Trophoblast cell (in vitro differentiated cells and primary cell): ENCODE data around the gene ITPR1.
A peak's percentile ranks its signal among the peaks of the same experiment; 100 is the strongest.

Source experiments
- DNase-seq, 2 donors: peaks; one replicate each; pipeline ENCODE4 v3.0.0-alpha.2; 2016
- H2AFZ ChIP-seq: 2 replicates; pipeline ENCODE4 v1.6.1; 2013; ENCODE audit warnings: low read length, moderate library complexity, mild to moderate bottlenecking; ENCODE audit not compliant: insufficient read depth, poor library complexity
- H2AK5ac ChIP-seq: 2 replicates; pipeline ENCODE4 v1.6.1; 2013; ENCODE audit warnings: mild to moderate bottlenecking, low read length
- H2BK120ac ChIP-seq: 2 replicates; pipeline ENCODE4 v1.6.1; 2013; ENCODE audit warnings: low read length, mild to moderate bottlenecking, moderate library complexity; ENCODE audit not compliant: insufficient read depth, poor library complexity
- H2BK12ac ChIP-seq: 2 replicates; pipeline ENCODE4 v1.6.1; 2013; ENCODE audit warnings: mild to moderate bottlenecking, low read length, moderate library complexity
- H2BK5ac ChIP-seq: 2 replicates; pipeline ENCODE4 v1.6.1; 2013; ENCODE audit warnings: low read length, low read depth, moderate library complexity, mild to moderate bottlenecking; ENCODE audit not compliant: poor library complexity
- H3K14ac ChIP-seq: 2 replicates; pipeline ENCODE4 v1.6.1; 2013; ENCODE audit warnings: mild to moderate bottlenecking, low read length
- H3K18ac ChIP-seq: 2 replicates; pipeline ENCODE4 v1.6.1; 2013; ENCODE audit warnings: mild to moderate bottlenecking, low read length
- H3K23ac ChIP-seq: 2 replicates; pipeline ENCODE4 v1.6.1; 2013; ENCODE audit warnings: low read length
- H3K27ac ChIP-seq: 2 replicates; pipeline ENCODE4 v1.5.1; 2013; ENCODE audit warnings: low read depth, mild to moderate bottlenecking, inconsistent platforms, low read length, moderate library complexity
- H3K27me3 ChIP-seq: 2 replicates; pipeline ENCODE4 v1.6.1; 2013; ENCODE audit warnings: inconsistent platforms, mild to moderate bottlenecking, low read length, moderate library complexity; ENCODE audit not compliant: insufficient read depth
- H3K36me3 ChIP-seq, 2 experiments: 1 replicate in 1 of 2; 2 replicates in 1 of 2; pipeline ENCODE4 v1.6.1; 2013; ENCODE audit warnings: low read length in 2 of 2, mild to moderate bottlenecking in 2 of 2, moderate library complexity in 1 of 2; ENCODE audit not compliant: insufficient read depth in 2 of 2, control insufficient read depth in 1 of 2
- H3K4ac ChIP-seq: 2 replicates; pipeline ENCODE4 v1.6.1; 2013; ENCODE audit warnings: low read depth, mild to moderate bottlenecking, low read length, moderate library complexity
- H3K4me1 ChIP-seq, 2 experiments: 1 replicate in 1 of 2; 2 replicates in 1 of 2; pipeline ENCODE4 v1.6.1; 2013; ENCODE audit warnings: low read length in 2 of 2, mild to moderate bottlenecking in 2 of 2, moderate library complexity in 1 of 2; ENCODE audit not compliant: insufficient read depth in 2 of 2, control insufficient read depth in 1 of 2
- H3K4me2 ChIP-seq: 2 replicates; pipeline ENCODE4 v1.6.1; 2013; ENCODE audit warnings: inconsistent platforms, mild to moderate bottlenecking, low read length, moderate library complexity
- H3K4me3 ChIP-seq: 2 replicates; pipeline ENCODE4 v1.5.1; 2013; ENCODE audit warnings: mild to moderate bottlenecking, low read depth, low read length, inconsistent platforms
- H3K79me1 ChIP-seq: one replicate; pipeline ENCODE4 v1.6.1; 2013; ENCODE audit warnings: low read length
- H3K79me2 ChIP-seq: 2 replicates; pipeline ENCODE4 v1.6.1; 2013; ENCODE audit warnings: low read length, mild to moderate bottlenecking; ENCODE audit not compliant: control insufficient read depth, insufficient read depth, poor library complexity
- H3K9ac ChIP-seq: 2 replicates; pipeline ENCODE4 v1.6.1; 2013; ENCODE audit warnings: mild to moderate bottlenecking, low read length
- H3K9me3 ChIP-seq: 2 replicates; pipeline ENCODE4 v1.6.1; 2013; ENCODE audit warnings: low read depth, mild to moderate bottlenecking, control low read depth, inconsistent platforms, low read length; ENCODE audit not compliant: insufficient read depth
- H4K12ac ChIP-seq: 2 replicates; pipeline ENCODE4 v1.6.1; 2013; ENCODE audit warnings: low read depth, mild to moderate bottlenecking, low read length, moderate library complexity
- H4K8ac ChIP-seq: 2 replicates; pipeline ENCODE4 v1.6.1; 2013; ENCODE audit warnings: low read depth, mild to moderate bottlenecking, low read length, moderate library complexity
- H4K91ac ChIP-seq: one replicate; pipeline ENCODE4 v1.6.1; 2013; ENCODE audit warnings: low read depth, mild to moderate bottlenecking, low read length, moderate library complexity
- WGBS: extraction: QIAGEN DNeasy Blood & Tissue Kit; methylation state at CpG from one replicate; pipeline ENCODE4 v1.1.7; 2013; ENCODE audit warnings: missing lambda C conversion rate; ENCODE audit not compliant: insufficient read length, insufficient coverage; ENCODE audit errors: extremely low coverage; 5-methylcytosine and 5-hydroxymethylcytosine counted together

The ITPR1 gene

DNA sequence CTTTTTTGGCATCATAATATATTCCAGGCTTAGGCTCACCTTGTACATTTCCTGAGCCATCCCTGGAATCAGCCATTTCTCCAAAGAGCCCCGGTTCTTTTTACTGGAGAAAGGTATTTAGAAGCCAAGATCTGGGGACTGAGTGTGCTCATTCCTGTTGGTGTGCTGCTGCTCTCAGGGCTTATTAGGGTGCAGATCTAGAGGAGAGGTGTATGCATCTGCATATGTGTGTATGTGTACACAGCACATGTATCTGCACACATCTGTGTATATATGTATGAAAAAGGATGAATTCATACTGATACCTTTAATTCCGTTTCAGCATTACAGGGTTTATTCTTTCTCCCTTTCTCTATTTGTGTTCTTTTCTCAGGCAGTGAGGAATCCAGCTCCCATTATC lies 324.0 kb downstream of the ITPR1 start:
- no peak overlapping the region for H2AFZ ChIP-seq
- H3K4me3 ChIP-seq: no peak overlapping the region
- H3K9me3 ChIP-seq: no peaks in the 10 kb centered on the region
- peaks cover 30% of the 10 kb centered on the region for H3K79me1 ChIP-seq
- no peak overlapping the region for H4K12ac ChIP-seq
- peaks cover 2 to 4% of the 10 kb centered on the region in 2 experiments for H3K36me3 ChIP-seq
- DNase-seq: no peak
- H3K79me2 ChIP-seq: peaks cover 2% of the 10 kb centered on the region
- no peak overlapping the region for H2BK120ac ChIP-seq
- H4K91ac ChIP-seq: no peak overlapping the region
- H3K4me1 ChIP-seq: peaks cover 12 to 23% of the 10 kb centered on the region in 2 experiments
- no peak overlapping the region for H4K8ac ChIP-seq
- no peak overlapping the region for H2AK5ac ChIP-seq
- no peak overlapping the region for H2BK5ac ChIP-seq
- no peak overlapping the region for H3K9ac ChIP-seq
- WGBS: no CpG with 5 or more reads among the region's 2 CpGs
- H3K18ac ChIP-seq: no peak overlapping the region
- H3K4ac ChIP-seq: no peak overlapping the region
- no peak overlapping the region for H3K4me2 ChIP-seq
- H3K14ac ChIP-seq: no peak overlapping the region
- no peak overlapping the region for H3K23ac ChIP-seq
- no peaks in the 10 kb centered on the region for H3K27me3 ChIP-seq
- H2BK12ac ChIP-seq: no peak overlapping the region
- H3K27ac ChIP-seq: no peak overlapping the region

DNA sequence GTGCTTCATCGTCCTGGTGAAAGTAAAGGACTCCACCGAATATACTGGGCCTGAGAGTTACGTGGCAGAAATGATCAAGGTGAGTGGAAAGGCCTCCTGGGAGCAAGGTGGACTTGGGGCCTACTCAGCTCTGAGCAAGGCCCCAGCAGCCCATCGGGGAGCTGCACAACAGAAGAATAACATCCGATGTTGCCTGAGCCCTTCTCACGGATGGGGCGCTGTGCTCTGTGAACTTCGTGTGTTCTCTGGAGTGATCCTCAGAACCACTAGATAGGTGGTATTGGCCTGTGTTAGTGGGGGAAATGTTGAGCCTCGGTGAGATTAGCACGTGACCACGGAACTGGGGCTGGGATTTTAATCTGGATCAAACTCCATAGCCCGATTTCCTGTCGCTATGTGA lies 325.0 kb downstream of the ITPR1 start:
- H3K4me3 ChIP-seq: no peak overlapping the region
- no peak overlapping the region for H3K4me2 ChIP-seq
- H2AK5ac ChIP-seq: no peak overlapping the region
- H2AFZ ChIP-seq: no peak overlapping the region
- peaks cover 30% of the 10 kb centered on the region for H3K79me1 ChIP-seq
- no peak overlapping the region for H3K18ac ChIP-seq
- no peaks in the 10 kb centered on the region for H3K9me3 ChIP-seq
- peaks cover 2 to 4% of the 10 kb centered on the region in 2 experiments for H3K36me3 ChIP-seq
- H2BK12ac ChIP-seq: peak overlapping the region; percentile 44
- DNase-seq: no peak
- H3K27ac ChIP-seq: no peak overlapping the region
- no peak overlapping the region for H3K9ac ChIP-seq
- no peak overlapping the region for H3K23ac ChIP-seq
- peaks cover 2% of the 10 kb centered on the region for H3K79me2 ChIP-seq
- peaks cover 12 to 24% of the 10 kb centered on the region in 2 experiments for H3K4me1 ChIP-seq
- H4K12ac ChIP-seq: no peak overlapping the region
- no peak overlapping the region for H3K4ac ChIP-seq
- no CpG with 5 or more reads among the region's 13 CpGs for WGBS
- H2BK5ac ChIP-seq: no peak overlapping the region
- H2BK120ac ChIP-seq: no peak overlapping the region
- no peak overlapping the region for H3K14ac ChIP-seq
- no peaks in the 10 kb centered on the region for H3K27me3 ChIP-seq
- no peak overlapping the region for H4K8ac ChIP-seq
- H4K91ac ChIP-seq: peak overlapping the region; percentile 7

DNA sequence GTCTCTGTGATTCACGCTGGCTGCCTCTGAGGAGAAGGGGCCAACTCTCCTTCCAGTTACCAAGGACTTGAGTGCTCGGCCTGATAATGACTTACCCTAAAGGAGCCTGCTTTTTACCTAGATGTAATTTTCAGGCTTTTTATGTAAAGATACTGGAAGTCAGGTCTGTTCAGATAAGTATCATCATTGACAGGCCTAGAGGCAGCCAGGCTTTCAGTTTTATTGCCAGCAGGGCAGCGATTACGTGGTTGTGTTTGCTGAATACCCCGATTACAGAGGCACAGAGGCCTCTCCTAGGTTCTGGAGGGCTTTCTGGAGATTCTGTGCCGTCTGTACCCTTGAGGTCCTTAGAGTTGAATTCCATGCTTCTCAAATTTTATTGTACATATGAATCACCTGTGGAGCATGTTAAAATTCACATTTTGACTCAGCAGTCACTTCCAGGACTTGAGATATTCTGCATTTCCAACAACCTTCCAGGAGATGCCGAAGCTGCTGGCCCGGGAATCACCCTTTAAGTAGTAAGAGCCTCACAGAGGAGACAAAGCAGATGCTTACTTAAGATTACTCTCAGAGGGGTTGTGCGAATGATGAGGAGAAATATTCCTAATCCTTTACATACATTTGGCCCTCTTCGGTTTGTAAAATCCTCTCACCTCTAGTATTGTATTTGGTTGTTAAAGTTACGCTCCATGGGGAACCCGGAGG lies 326.0 kb downstream of the ITPR1 start:
- H2BK12ac ChIP-seq: peak overlapping the region; percentile 67
- no peak overlapping the region for H2BK5ac ChIP-seq
- DNase-seq: no peak
- H3K23ac ChIP-seq: no peak overlapping the region
- H3K79me2 ChIP-seq: peaks cover 2% of the 10 kb centered on the region
- no peak overlapping the region for H3K18ac ChIP-seq
- H2AFZ ChIP-seq: no peak overlapping the region
- H2BK120ac ChIP-seq: peak overlapping the region; percentile 59
- H3K36me3 ChIP-seq: peaks cover 2 to 4% of the 10 kb centered on the region in 2 experiments
- H3K79me1 ChIP-seq: peaks cover 33% of the 10 kb centered on the region
- peak overlapping the region; percentile 13 for H2AK5ac ChIP-seq
- H3K14ac ChIP-seq: peak overlapping the region; percentile 12
- H4K12ac ChIP-seq: no peak overlapping the region
- H3K4ac ChIP-seq: no peak overlapping the region
- no peaks in the 10 kb centered on the region for H3K27me3 ChIP-seq
- H3K4me1 ChIP-seq: peaks cover 14 to 27% of the 10 kb centered on the region in 2 experiments
- peak overlapping the region; percentile 31 for H3K27ac ChIP-seq
- H4K91ac ChIP-seq: peak overlapping the region; percentile 55
- H3K4me3 ChIP-seq: no peak overlapping the region
- no peak overlapping the region for H3K4me2 ChIP-seq
- no peak overlapping the region for H3K9ac ChIP-seq
- H3K9me3 ChIP-seq: no peaks in the 10 kb centered on the region
- no CpG with 5 or more reads among the region's 12 CpGs for WGBS
- H4K8ac ChIP-seq: peak overlapping the region; percentile 54

DNA sequence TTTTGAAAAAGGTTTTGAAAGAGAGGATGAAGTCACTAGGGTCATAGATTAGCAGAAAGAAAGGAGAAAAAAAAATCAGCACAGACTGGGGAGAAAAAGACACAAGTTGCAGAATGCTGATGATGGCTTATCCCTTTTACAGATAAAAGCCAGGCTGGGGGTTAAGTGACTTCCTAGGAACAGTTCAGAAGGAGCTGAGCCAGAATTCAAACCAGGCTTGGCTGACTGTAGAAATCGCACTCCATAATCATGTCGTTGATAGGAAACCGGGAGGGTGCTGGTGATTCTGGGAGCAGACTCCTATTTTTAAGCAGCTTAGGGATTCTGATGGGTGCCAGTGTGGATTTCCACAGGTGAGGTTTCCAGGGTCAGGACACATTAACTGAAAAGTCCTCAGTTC lies 326.6 kb downstream of the ITPR1 start:
- no peak overlapping the region for H3K27ac ChIP-seq
- no peak overlapping the region for H3K14ac ChIP-seq
- no peak overlapping the region for H3K23ac ChIP-seq
- H4K12ac ChIP-seq: no peak overlapping the region
- H3K9me3 ChIP-seq: no peaks in the 10 kb centered on the region
- H2BK12ac ChIP-seq: peak overlapping the region; percentile 68
- peaks cover 2 to 4% of the 10 kb centered on the region in 2 experiments for H3K36me3 ChIP-seq
- H2BK5ac ChIP-seq: no peak overlapping the region
- H3K9ac ChIP-seq: no peak overlapping the region
- peak overlapping the region; percentile 59 for H2BK120ac ChIP-seq
- peak overlapping the region; percentile 38 for H4K91ac ChIP-seq
- no peak overlapping the region for H4K8ac ChIP-seq
- H2AK5ac ChIP-seq: no peak overlapping the region
- no peak overlapping the region for H3K4me3 ChIP-seq
- peaks cover 18 to 27% of the 10 kb centered on the region in 2 experiments for H3K4me1 ChIP-seq
- no peak overlapping the region for H3K4me2 ChIP-seq
- H3K27me3 ChIP-seq: no peaks in the 10 kb centered on the region
- no peak overlapping the region for H3K4ac ChIP-seq
- H3K79me1 ChIP-seq: peaks cover 36% of the 10 kb centered on the region
- no CpG with 5 or more reads among the region's 3 CpGs for WGBS
- DNase-seq: no peak
- H2AFZ ChIP-seq: no peak overlapping the region
- H3K18ac ChIP-seq: no peak overlapping the region
- peaks cover 5% of the 10 kb centered on the region for H3K79me2 ChIP-seq
